Testis (tissue), 2 donors: ENCODE data around the gene TMEM238.

Experiments used
- CTCF ChIP-seq, 3 experiments: fragments of 450-650 bp in 2 of 3; fragments of 200-600 bp in 1 of 3; sonication (generic) in 1 of 3; IDR thresholded peaks; one replicate each; pipeline ENCODE4 v1.5.1; 2016 to 2019; ENCODE audit warnings: antibody characterized with exemption in 3 of 3, mild to moderate bottlenecking in 2 of 3, moderate library complexity in 1 of 3
- POLR2A ChIP-seq: fragments of 450-650 bp; IDR thresholded peaks from one replicate; pipeline ENCODE4 v1.6.1; 2017; ENCODE audit warnings: antibody characterized with exemption, mild to moderate bottlenecking, moderate library complexity

GRCh38 chr19:55426042-55426441 lies 42.0 kb upstream of the TMEM238 start:
- TF ChIP-seq CTCF (IDR thresholded peaks at IDR 0.05) (no peak), POLR2A (no peak)
